Erythroblast (primary cell): ENCODE data around the gene SHISA2.

Experiments
- GATA1 ChIP-seq: IDR thresholded peaks from 2 replicates; pipeline ENCODE4 v1.6.1; 2011; ENCODE audit warnings: low read depth, mild to moderate bottlenecking, control low read depth, low read length, moderate library complexity
- POLR2A ChIP-seq: IDR thresholded peaks from 2 replicates; pipeline ENCODE4 v1.6.1; 2011; ENCODE audit warnings: mild to moderate bottlenecking, low read length

DNA sequence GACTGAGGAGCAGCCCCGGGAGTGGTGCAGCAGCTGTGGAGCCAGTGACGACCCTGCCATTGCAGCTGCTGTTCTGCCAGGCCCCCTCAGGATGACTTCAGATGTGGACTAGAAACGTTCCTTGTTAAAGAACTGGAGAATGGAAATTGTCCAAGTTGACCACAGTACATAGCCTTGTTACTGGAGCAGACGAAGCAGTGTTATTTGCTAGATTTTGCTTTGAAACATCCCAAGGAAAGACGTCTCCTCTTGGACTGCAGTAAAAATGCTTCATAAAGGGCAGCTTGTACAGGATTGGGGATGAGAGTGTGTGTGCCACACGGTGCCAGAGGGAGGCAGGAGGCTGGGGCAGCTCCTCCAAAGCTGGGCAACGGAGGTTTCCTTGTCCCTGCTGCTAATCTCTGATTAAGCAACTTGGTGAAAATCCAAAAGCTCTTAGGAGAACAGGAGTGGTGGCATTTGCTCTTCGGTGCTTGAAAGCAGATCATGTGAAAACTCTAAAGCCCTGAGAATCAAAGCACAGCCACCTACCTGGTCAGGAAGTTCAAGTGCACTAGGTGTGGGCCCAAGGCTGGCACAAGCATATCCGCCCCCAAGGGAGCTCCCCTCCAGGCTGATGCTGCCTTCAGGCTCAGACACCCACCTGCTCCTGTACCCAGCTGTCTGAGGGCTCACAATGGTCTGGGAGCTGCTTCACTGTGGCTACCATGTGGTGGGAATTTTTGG, 34.5 kb downstream of the SHISA2 start:
- TF ChIP-seq POLR2A (no peak), GATA1 (no peak)
